Upper lobe of left lung (tissue), 6 donors: ENCODE results near the gene SPIN2A. TPM values are rescaled to one million over a fixed set of nuclear protein-coding genes. Genes with fewer than 3 reads are reported as not detected.
"Not testable (repeated sequence)": the region's sequence is repeated elsewhere in the genome, so short reads cannot be mapped to it uniquely, and the experiment has no call there.

Source experiments
- ATAC-seq, 2 donors: fragments of 200-7000 bp; cut with Tn5 transposase; one replicate each; pipeline ENCODE4 v1.9.1; 2022; ENCODE audit warnings: mild to moderate bottlenecking in 2 of 2, moderate library complexity in 2 of 2; ENCODE audit not compliant: low FRiP score in 2 of 2
- DNase-seq, 2 donors: peaks; one replicate each; pipeline ENCODE4 v3.0.0-alpha.2; 2019 to 2020
- H3K27ac ChIP-seq, 4 donors: fragments of 200-600 bp; sonication (generic); one replicate each; pipeline ENCODE4 v1.5.1; 2016 to 2019
- H3K27me3 ChIP-seq, 4 donors: fragments of 200-600 bp; sonication (generic); one replicate each; pipeline ENCODE4 v1.5.1; 2017 to 2019
- H3K36me3 ChIP-seq, 4 donors: fragments of 200-600 bp; sonication (generic); one replicate each; pipeline ENCODE4 v1.5.1; 2016 to 2019
- H3K4me1 ChIP-seq, 4 donors: fragments of 200-600 bp; sonication (generic); one replicate each; pipeline ENCODE4 v1.5.1; 2018 to 2019
- H3K4me3 ChIP-seq, 4 donors: fragments of 200-600 bp; sonication (generic); one replicate each; pipeline ENCODE4 v1.5.1; 2017 to 2019; ENCODE audit warnings: mild to moderate bottlenecking in 2 of 4, moderate library complexity in 1 of 4
- H3K9me3 ChIP-seq, 4 donors: fragments of 200-600 bp; sonication (generic); one replicate each; pipeline ENCODE4 v1.5.1; 2018 to 2019
- EP300 ChIP-seq, 4 donors: sonication (generic); formaldehyde crosslinking; IDR thresholded peaks; one replicate each; pipeline ENCODE4 v1.5.1; 2017; ENCODE audit warnings: antibody characterized with exemption in 4 of 4, control low read depth in 2 of 4
- POLR2A ChIP-seq, 4 donors: fragments of 450-650 bp; IDR thresholded peaks; one replicate each; pipeline ENCODE4 v1.5.1; 2016 to 2017; ENCODE audit warnings: antibody characterized with exemption in 4 of 4, mild to moderate bottlenecking in 2 of 4
- POLR2AphosphoS5 ChIP-seq, 2 donors: sonication (generic); formaldehyde crosslinking; IDR thresholded peaks; one replicate each; pipeline ENCODE4 v1.5.1; 2017; ENCODE audit warnings: antibody characterized with exemption in 2 of 2
- WGBS, 2 donors: methylation state at CpG; one replicate each; pipeline ENCODE4 v1.1.5; 2017 to 2018; 5-methylcytosine and 5-hydroxymethylcytosine counted together
- total RNA-seq, 6 donors: library from RNA; depleted of rRNA in 4 of 6; stranded (reverse); fragments of >200 nt in 4 of 6; gene quantifications; one replicate each; pipeline versions ENCODE4 v1.1.0 to v1.2.1, GENCODE V29; 2016 to 2021
- TF ChIP-seq, protein P1 (sequence below), 6 experiments: fragments of 450-650 bp in 4 of 6; fragments of 200-600 bp in 2 of 6; sonication (generic) in 2 of 6; IDR thresholded peaks; one replicate each; pipeline ENCODE4 v1.5.1; 2016 to 2019; ENCODE audit warnings: antibody characterized with exemption in 6 of 6
- donor health status: DM: no; HTN: no; CAD: no; lungs with moderate emphysema.
- donor health status: DM: no; HTN: yes; CAD: no; lungs with severe emphysema.

SPIN2A gene
- total RNA-seq, 6 donors from 2014 or later = 0.20 to 2.1 (median 0.54) TPM; not detected in 1

- DNase-seq (no peak), ATAC-seq (no peak)
- H3K36me3 ChIP-seq = no peaks in the 10 kb centered on the region
- peaks cover 0 to 2% (median 1%) of the 10 kb centered on the region in 4 donors for H3K4me1 ChIP-seq
- no peaks in the 10 kb centered on the region for H3K9me3 ChIP-seq
- no peak overlapping the region for H3K4me3 ChIP-seq
- H3K27me3 ChIP-seq = no peaks in the 10 kb centered on the region
- TF ChIP-seq, protein P1, sequence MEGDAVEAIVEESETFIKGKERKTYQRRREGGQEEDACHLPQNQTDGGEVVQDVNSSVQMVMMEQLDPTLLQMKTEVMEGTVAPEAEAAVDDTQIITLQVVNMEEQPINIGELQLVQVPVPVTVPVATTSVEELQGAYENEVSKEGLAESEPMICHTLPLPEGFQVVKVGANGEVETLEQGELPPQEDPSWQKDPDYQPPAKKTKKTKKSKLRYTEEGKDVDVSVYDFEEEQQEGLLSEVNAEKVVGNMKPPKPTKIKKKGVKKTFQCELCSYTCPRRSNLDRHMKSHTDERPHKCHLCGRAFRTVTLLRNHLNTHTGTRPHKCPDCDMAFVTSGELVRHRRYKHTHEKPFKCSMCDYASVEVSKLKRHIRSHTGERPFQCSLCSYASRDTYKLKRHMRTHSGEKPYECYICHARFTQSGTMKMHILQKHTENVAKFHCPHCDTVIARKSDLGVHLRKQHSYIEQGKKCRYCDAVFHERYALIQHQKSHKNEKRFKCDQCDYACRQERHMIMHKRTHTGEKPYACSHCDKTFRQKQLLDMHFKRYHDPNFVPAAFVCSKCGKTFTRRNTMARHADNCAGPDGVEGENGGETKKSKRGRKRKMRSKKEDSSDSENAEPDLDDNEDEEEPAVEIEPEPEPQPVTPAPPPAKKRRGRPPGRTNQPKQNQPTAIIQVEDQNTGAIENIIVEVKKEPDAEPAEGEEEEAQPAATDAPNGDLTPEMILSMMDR (IDR thresholded peaks at IDR 0.05) = no peak
- no peak for TF ChIP-seq POLR2A (IDR thresholded peaks at IDR 0.05)
- TF ChIP-seq POLR2AphosphoS5 (IDR thresholded peaks at IDR 0.05) = no peak
- TF ChIP-seq EP300 (IDR thresholded peaks at IDR 0.05) = no peak
- WGBS, 2 donors = 100% methylated on average over 1 of the region's 1 CpG
- H3K27ac ChIP-seq = no peak overlapping the region
Measured at GRCh38 chrX:57119416-57119815, 17.8 kb downstream of the SPIN2A start.

DNA sequence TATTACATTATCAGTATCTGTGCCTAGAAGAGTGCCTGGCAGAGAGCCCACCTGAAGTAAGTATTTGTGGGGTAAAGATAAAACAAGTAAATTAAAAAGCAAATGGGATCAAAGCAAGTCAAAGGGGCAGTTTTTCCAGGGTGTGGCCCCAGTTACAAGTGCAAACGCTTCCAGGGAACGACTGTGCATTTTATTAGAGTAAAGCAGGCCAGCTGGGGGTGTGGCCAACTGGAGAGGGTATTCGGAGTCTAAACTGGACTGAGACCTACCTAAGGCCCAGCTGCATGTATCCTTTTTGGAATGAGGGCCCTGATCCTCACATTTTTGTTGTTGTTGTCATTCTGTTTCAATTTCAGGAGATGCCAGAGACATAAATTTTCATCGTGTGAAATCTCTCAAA is 19.6 kb downstream of the SPIN2A start:
- WGBS, 2 donors = 27 to 37% methylated on average over 4 of the region's 4 CpGs
- not testable (repeated sequence) for H3K4me1 ChIP-seq, DNase-seq, H3K36me3 ChIP-seq, H3K27ac ChIP-seq, H3K4me3 ChIP-seq, ATAC-seq, H3K9me3 ChIP-seq, H3K27me3 ChIP-seq

GRCh38 chrX:57104921-57105398 is 32.2 kb downstream of the SPIN2A start:
- H3K4me1 ChIP-seq = no peaks in the 10 kb centered on the region
- 54 to 60% methylated on average over 1 to 2 of the region's 2 CpGs for WGBS, 2 donors
- peaks cover 0 to 4% (median 0%) of the 10 kb centered on the region in 4 donors for H3K36me3 ChIP-seq
- H3K4me3 ChIP-seq = no peak overlapping the region
- ATAC-seq = no peak
- no peaks in the 10 kb centered on the region for H3K27me3 ChIP-seq
- no peak for DNase-seq
- no peak for TF ChIP-seq POLR2AphosphoS5 (IDR thresholded peaks at IDR 0.05)
- TF ChIP-seq POLR2A (IDR thresholded peaks at IDR 0.05) = no peak
- TF ChIP-seq, protein P1 (IDR thresholded peaks at IDR 0.05) = no peak
- TF ChIP-seq EP300 (IDR thresholded peaks at IDR 0.05) = no peak
- H3K9me3 ChIP-seq = peaks cover 0 to 13% (median 4%) of the 10 kb centered on the region in 4 donors
- H3K27ac ChIP-seq = no peak overlapping the region

- DNase-seq = no peak
- WGBS, 2 donors = 76 to 100% methylated on average over 1 to 4 of the region's 4 CpGs
- no peak for ATAC-seq
- peaks cover 0 to 13% (median 4%) of the 10 kb centered on the region in 4 donors for H3K9me3 ChIP-seq
- no peaks in the 10 kb centered on the region for H3K27me3 ChIP-seq
- H3K4me3 ChIP-seq = no peak overlapping the region
- no peaks in the 10 kb centered on the region for H3K4me1 ChIP-seq
- peaks cover 0 to 4% (median 0%) of the 10 kb centered on the region in 4 donors for H3K36me3 ChIP-seq
- TF ChIP-seq POLR2AphosphoS5 (IDR thresholded peaks at IDR 0.05) = no peak
- no peak overlapping the region for H3K27ac ChIP-seq
Measured at GRCh38 chrX:57104406-57104805, 32.8 kb downstream of the SPIN2A start.

- no peaks in the 10 kb centered on the region for H3K27me3 ChIP-seq
- WGBS, 2 donors = 56 to 74% methylated on average over 3 of the region's 3 CpGs
- DNase-seq (no peak), ATAC-seq (no peak)
- TF ChIP-seq EP300 (IDR thresholded peaks at IDR 0.05) (no peak), POLR2A (IDR thresholded peaks at IDR 0.05) (no peak)
- TF ChIP-seq, protein P1 (IDR thresholded peaks at IDR 0.05) = no peak
- peaks cover 0 to 13% (median 4%) of the 10 kb centered on the region in 4 donors for H3K9me3 ChIP-seq
- no peak overlapping the region for H3K4me3 ChIP-seq
- no peak overlapping the region for H3K27ac ChIP-seq
- peaks cover 0 to 4% (median 0%) of the 10 kb centered on the region in 4 donors for H3K36me3 ChIP-seq
- no peaks in the 10 kb centered on the region for H3K4me1 ChIP-seq
Measured at GRCh38 chrX:57103489-57103888, 33.7 kb downstream of the SPIN2A start.

DNA sequence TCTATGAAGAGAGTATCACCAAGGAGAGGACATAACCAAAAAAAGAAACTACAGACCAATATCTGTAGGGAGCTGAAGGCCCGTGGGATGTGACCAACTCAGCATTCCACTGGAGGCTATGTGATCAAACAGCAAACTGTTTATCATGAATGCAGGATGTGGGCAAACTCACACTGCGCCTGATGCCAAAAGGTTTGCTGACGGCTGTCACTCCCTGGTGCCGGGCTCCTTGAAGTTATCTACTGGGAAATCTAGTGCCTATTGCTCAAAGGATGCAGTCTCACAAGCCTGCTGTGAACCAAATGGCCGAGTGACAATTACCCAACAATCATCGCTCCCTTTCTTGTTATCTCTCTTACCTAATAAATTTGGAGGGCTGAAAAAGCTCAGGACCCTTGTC is 34.3 kb downstream of the SPIN2A start:
- 63 to 69% methylated on average over 3 to 6 of the region's 6 CpGs for WGBS, 2 donors
- not testable (repeated sequence) for H3K27me3 ChIP-seq, DNase-seq

More for the DNA sequence above, 34.3 kb downstream of the SPIN2A start:
- not testable (repeated sequence) for H3K27ac ChIP-seq, H3K4me1 ChIP-seq, H3K36me3 ChIP-seq, H3K4me3 ChIP-seq, ATAC-seq
- peaks cover 0 to 13% (median 4%) of the 10 kb centered on the region in 4 donors for H3K9me3 ChIP-seq

Other genes with a start within 250 kb of the SPIN2A start
- gene SPIN3, start 141.9 kb downstream of the SPIN2A start, total RNA-seq = 10 to 100 TPM in 3 of 6 donors, 1 to 10 TPM in 3; 4.7 to 41.9 (median 10.0) TPM
- 10 to 100 TPM in 3 of 6 donors, 1 to 10 TPM in 3; 4.0 to 19.9 (median 8.7) TPM for gene SPIN2B, start 15.8 kb downstream of the SPIN2A start, total RNA-seq
- gene FAAH2, start 149.3 kb upstream of the SPIN2A start, total RNA-seq = 10 to 100 TPM in 3 of 6 donors, 1 to 10 TPM in 3; 4.5 to 21.4 (median 9.3) TPM